HG02884 (cell line): ENCODE data around the gene NOL4.
"Not testable (repeated sequence)": the region's sequence is repeated elsewhere in the genome, so short reads cannot be mapped to it uniquely, and the experiment has no call there.

ENCODE experiments used
- ATAC-seq: cut with Tn5 transposase; IDR thresholded peaks from one replicate; pipeline ENCODE4 v1.9.1; 2021; ENCODE audit warnings: mild to moderate bottlenecking, moderate library complexity; ENCODE audit not compliant: unreplicated experiment

The NOL4 gene, protein sequence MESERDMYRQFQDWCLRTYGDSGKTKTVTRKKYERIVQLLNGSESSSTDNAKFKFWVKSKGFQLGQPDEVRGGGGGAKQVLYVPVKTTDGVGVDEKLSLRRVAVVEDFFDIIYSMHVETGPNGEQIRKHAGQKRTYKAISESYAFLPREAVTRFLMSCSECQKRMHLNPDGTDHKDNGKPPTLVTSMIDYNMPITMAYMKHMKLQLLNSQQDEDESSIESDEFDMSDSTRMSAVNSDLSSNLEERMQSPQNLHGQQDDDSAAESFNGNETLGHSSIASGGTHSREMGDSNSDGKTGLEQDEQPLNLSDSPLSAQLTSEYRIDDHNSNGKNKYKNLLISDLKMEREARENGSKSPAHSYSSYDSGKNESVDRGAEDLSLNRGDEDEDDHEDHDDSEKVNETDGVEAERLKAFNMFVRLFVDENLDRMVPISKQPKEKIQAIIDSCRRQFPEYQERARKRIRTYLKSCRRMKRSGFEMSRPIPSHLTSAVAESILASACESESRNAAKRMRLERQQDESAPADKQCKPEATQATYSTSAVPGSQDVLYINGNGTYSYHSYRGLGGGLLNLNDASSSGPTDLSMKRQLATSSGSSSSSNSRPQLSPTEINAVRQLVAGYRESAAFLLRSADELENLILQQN

DNA sequence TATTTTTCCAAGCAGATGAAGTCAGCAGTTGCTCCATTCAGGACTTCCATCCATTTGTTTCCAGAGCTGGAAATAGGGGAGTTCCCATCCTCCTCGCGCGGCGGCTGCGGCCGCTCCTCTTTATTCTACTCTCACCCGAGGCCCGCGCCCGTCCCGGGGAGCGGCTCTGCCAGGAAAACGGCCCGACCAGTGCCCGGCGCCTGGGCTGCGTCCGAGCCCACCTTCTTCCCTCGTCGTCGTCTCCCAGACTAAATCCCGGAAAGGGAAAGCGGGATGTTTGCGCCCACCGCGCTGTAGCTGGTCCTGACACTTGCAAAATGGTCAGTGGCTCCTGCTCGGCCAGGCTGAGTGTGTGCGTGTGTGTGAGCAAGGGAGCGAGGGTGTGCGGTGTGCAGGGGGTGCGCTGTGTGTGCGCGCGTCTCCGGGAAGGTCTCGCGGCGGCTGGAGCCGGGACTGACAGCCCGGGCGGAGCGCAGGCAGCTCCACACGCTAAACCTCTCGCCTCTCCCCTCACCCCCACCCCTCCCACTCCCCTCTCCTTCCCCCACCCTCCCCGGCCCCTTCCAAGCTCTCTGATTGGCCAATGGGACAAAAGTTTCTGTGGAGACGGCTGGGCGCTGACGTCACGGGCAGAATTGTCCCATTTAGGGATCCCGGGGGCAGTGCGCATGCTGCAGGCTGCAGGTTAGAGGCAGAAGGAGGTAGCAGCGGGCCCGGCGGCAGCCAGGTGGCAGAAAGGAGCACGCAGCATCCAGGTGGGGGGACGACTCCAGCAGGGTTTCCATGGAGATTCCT lies at the start of gene NOL4:
NOL4 (minus strand) TSS at position 491 of the 795 bp plus-strand sequence. CDS start 1,660 bp downstream, outside the sequence.
- no peak for ATAC-seq

DNA sequence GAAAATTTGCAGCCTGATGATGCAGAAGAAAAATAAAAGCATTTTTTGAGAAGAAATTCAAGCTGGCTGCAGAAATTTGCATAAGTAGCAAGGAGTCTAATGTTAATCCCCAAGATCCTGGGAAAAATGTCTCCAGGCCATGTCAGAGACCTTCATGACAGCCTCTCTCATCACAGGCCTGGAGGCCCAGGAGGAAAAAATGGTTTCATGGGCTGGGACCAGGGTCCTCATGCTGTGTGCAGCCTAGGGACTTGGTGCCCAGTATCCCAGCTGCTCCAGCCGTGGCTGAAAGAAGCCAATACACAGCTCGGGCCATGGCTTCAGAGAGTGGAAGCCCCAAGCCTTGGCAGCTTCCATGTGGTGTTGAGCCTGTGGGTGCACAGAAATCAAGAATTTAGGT lies 41.3 kb upstream of the NOL4 start:
- ATAC-seq: not testable (repeated sequence)

DNA sequence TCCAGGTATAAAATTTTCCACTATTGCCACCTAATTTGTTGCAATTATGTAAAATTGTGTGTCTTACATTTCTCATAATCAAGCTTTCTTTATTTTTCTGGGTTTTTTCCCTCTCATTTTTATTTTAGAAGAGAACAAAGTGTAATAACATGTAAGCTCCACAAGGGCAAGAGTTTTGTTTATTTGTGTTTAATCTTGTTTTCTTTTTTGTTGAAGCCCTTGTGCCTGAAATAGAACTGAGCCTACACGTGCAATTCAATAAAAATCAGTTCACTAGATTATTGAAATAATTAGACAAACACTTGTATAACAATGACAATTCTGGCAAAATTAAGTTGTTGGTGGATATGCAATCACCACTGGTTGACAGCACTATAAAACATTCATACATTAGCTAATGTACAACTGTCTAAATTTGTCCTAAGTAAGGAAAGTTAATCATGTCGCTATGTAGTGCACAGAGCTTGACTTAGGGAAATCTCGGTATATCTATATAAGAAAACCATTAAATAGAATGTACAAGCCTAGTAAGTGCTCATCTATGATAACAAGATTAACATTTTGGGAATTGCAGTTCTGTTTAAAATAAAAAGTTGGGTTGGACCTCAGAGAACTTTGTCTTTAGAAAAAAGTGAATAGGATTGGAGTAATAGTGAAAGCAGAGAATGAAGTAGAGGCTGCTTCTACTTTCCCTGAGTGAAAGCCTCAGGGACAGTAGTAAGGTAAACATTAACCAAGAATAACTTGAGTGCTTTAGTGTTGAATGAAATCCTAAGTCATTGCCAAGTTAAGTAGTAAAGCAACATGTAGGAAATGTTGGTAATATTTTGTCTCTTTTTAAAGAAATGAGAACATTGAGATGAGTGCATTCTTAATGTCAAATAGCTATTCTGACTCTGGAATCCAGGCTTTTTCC lies 37.4 kb upstream of the NOL4 start:
- ATAC-seq: no peak

DNA sequence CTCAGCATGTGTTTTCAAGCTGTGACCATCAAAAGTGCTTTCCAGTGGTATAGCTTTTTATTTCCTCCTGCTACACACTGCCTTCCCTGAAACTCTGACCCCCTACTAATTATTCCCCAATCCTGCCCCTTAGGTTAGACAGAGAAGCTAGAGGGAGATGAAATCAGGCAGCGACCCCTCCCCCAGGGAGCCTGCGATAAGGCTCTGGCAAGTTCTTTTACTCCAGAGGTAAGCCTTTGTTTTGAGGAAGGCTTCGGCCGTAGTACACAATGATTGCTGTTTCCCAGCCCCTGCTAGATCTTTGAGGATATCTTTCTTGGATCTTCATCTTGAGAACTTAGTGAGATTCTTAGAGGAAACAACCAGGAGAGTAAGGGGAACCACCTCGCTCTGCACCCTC lies 33.5 kb upstream of the NOL4 start:
- ATAC-seq: no peak

DNA sequence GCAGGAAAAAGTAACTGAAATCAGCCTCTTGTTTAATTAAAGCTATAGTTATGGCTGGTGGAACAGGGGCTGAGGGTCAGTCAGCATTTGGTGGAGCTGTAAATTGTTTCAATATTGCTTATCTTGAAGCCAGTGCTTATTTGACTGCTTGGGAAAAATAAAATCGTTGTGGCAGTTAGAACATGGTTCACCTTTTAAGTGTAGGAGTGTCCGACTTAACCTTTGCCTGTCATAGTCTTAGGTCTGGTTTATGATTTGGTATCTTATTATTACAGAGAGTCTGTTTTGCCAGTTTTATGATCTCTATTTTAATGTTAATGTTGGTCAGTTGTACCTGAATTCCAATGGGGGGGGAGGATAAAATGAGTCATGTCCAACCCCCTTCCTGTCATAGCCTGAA lies 27.2 kb upstream of the NOL4 start:
- no peak for ATAC-seq

DNA sequence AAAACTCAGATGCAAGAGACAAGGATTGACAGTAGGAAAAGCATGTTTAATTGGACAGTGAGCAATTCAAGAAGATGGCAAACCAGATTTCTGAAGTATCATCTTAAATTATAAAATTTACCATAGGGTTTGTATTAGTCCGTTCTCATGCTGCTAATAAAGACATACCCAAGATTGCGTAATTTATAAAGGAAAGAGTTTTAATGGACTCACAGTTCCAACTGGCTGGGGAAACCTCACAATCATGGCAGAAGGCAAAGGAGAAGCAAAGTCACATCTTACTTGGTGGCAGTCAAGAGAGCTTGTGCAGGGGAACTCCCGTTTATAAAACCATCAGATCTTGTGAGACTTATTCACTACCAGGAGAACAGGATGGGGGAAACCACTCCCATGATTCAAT lies 24.0 kb upstream of the NOL4 start:
- no peak for ATAC-seq

DNA sequence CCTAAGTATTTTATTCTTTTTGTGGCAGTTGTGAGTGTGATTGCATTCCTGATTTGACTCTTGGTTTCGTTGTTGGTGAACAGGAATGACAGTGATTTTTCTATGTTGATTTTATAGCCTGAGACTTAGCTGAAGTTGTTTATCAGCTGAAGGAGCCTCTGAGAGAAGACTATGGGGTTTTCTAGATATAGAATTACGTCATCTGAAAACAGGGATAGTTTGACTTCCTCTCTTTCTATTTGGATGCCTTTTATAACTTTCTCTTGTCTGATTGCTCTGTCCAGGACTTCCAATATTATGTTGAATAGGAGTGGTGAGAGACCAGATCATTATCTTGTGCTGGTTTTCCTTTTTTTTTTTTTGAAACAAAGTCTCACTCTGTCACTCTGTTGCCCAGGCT lies 18.0 kb upstream of the NOL4 start:
- ATAC-seq: no peak

DNA sequence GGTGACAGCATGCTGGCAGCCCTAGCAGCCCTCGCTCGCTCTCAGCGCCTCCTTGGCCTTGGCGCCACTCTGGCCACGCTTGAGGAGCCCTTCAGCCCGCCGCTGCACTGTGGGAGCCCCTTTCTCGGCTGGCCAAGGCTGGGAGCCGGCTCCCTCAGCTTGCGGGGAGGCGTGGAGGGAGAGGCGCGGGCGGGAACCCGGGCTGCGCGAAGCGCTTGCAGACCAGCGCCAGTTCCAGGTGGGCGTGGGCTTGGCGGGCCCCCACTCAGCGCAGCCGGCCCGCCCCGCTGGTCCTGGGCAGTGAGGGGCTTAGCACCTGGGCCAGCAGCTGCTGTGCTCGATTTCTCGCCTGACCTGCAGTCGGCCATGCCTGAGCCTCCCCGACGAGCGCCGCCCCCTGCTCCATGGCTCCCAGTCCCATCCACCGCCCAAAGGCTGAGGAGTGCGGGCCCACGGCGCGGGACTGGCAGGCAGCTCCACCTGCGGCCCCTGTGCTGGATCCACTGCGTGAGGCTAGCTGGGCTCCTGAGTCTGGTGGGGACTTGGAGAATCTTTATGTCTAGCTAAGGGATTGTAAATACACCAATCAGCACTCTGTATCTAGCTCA lies 9.2 kb upstream of the NOL4 start:
- ATAC-seq: not testable (repeated sequence)

DNA sequence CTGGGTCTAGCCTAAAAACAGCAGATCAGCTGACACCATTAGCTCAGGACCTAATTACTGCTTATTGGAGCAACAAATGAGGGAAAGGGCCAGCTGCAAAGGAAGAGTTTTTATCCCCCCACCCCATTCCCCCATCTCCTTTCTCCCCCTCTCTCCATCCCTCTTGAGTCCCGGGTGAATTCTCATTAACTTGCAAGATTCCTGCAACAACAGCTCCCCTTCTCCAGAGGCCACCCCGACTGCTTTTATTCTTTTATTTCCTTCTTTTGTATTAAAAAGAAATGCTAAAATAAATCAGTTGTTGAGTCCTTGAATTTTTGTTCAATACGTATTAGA lies 473 bp upstream of the NOL4 start:
- ATAC-seq: no peak

DNA sequence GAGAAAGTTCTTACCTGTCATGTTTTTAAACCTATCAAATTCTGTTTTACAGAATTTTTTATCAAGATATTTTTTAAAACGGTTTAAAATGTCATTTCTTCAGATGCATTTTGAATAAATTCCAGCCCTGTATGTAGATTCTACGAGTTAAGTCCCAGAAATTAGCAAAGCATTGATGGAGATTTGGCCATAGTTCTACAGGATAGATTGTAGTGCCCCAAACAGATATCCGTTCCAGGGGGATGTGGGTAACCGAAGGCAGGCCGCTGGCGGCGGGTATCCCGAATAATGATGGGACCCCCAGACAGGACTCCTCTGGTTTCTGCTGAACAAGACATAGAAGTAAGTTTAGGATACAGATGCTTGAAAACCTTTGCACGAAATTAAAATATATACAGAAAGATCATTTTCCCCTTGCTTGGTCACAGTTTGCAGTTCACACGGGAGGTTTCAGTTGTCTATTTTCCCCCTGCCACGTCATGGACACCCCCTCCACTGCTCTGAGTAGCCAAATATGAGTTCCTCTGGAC lies 755 bp downstream of the NOL4 start:
- no peak for ATAC-seq

DNA sequence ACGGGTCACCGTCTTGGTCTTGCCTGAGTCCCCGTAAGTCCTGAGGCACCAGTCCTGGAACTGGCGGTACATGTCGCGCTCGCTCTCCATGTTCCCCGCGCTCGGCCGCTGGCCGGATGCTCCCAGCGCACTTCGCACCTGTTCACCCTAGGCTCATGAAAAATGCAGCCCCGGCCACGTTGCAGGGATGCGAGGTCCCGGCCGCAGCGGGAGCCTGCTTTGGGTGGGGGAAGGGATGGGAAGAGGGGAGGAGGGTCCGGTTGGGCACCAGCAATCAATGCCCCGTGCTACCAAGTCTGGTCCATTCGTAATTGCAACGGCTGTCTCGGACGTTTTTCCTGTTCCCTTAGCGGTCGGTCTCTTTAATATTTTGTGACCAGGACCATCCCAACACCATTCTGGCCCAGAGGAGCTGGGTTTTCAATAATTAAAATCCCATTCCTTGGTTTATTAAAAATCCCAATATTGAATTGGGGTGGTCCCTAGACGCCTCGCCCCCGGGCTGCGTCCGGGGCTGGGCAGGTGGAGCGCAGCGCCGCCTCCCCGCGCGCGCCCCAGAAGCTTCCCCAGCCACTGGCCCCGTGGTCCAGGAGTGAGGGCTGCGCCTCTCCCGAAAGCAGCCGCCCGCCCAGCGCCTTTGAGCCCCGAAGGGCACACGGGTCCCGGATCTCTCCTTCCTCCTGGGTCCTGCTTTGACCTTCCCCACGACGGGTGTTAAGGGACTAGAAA lies 1.4 kb downstream of the NOL4 start:
- ATAC-seq: no peak

DNA sequence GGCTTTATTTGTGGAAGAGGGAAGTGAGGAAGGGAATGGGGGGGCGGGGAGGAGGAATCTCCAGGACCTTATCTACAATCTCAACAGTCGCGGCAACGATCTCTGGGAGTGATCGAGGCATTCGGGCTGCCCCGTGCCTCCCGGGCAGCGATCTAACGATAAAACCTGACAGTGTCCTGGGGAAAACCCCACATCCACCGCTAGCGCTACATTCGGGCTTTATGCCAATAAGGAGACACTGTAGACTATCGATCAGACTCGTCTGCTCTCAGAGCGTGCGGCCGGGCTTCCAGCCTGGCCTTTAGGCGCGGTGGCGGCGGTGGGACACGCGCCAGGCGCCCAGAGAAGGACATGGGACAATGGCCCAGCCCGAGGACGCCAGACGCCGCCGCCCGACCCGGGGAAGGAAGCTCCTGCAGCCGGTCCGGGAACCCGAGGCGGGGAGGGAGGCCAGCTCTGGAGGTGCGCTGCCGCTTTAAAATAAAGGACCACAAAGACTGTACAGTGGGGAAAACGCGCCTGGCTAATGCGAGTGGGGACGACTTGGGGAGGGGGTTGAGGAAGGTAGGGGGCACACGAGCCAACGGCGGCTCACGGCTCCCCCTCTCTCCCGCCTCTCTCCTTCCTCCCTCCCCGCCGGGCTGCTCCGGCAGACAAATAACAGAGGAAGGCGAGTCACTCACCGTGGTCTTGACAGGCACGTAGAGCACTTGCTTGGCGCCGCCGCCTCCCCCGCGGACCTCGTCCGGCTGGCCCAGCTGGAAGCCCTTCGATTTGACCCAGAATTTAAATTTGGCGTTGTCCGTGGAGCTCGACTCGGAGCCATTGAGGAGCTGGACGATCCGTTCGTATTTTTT lies 2.2 kb downstream of the NOL4 start:
- no peak for ATAC-seq

DNA sequence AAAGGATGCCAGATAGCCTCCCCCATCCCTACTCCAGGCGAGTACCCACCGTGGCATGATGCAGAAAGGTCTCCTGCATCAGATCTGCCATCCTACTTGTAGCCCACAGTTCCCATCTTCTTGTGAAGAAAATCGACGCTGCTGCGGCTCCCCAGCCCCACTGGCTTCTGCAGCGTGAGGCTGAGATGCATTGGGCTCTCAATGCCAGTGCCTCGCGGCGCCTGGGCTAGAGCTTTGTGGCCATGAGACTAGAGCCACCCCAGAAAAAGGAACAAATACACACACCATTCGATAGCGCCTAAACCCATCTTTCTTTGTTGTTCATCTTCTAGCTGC lies 2.8 kb downstream of the NOL4 start:
- ATAC-seq: no peak

DNA sequence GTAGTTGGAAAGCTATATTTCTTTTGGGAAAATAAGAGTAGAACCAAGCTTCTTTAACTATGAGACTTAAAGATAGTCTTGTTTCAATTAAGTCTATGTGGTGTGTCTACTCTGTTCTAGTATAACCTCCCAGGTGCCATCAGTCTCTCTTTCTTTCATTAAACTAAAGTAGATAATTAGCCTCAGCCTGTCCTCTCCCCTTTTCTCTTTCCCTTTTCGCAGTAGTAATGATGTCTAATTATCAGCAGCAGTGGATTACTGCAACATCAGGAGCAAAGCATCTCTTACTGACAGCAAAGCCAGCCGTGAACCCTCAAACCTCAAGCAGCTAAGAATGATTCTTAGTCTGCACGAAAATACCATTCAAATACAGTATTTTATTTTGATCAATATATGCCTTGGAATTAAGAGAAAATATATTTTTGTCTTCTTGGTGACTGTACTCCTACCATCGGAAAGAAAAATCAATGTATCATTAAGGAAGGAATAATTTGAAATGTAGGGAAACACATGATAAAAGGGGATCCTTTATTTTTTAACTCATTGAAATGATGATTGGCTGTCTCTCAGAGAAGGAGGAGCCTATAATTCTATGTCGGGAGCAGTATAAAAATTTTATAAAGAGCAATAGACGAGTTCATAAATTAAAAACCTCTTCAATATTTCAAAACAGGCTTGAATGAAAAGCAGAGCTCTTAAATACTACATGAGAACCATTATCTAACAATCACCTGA lies 4.5 kb downstream of the NOL4 start:
- no peak for ATAC-seq

DNA sequence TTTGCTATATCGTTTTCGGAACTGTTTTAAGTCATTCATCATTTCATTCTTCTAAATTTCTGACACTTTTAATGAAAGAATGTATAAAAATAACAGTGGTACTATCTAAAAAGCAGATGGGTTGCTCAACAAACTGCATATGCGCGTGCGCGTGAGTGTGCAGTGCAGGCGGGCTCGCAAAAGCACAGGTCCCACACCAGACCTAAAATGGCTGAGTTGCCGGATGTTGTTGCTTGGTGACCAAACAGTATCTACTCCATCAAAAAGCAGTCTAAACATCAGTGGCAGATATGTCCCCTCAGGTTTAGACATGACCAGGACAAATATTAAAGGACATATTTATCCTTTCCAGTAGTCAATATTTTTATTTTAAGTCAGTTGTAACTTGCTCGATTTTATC lies 5.1 kb downstream of the NOL4 start:
- ATAC-seq: no peak

DNA sequence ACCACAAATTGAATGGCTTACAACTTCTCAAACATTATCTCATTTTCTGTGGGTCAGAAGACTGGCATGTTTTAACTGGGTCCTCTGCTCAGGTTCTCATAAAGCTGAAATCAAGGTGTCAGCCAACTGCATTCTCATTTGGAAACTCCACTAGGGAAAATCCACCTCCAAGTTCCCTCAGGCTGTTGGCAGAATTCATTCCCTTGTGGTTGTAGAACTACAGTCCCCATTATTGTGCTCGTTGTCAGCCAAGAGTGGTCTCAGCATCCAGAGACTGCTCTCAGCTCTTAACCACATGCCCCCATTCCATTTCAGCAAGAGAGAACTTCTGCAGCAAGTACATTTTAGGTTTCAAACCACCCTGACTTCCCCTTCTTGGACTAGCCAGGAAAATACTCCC lies 12.2 kb downstream of the NOL4 start:
- ATAC-seq: no peak

DNA sequence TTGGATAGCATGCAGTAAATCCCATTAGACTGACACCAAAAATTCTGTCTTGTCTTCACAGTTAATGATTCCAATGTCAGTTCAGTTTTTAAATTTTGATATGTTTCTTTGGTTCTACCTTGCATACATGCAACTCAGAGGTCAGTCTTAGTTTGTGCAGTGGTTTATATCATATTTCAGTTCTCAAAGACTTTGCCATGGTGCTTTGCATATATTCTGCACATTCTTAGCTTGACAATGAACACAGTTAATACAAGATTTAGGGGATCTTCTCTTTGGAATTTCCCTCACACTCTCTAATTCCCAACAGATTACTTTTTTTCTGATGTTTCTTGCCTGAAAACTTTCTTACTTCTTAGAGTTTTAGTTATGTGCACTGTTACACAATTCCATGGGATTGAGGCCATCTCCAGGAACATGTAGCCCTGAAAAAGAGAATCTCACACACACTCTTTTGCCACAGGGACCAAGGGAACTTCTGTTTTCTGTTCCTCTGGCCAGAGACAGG lies 17.3 kb downstream of the NOL4 start:
- no peak for ATAC-seq

DNA sequence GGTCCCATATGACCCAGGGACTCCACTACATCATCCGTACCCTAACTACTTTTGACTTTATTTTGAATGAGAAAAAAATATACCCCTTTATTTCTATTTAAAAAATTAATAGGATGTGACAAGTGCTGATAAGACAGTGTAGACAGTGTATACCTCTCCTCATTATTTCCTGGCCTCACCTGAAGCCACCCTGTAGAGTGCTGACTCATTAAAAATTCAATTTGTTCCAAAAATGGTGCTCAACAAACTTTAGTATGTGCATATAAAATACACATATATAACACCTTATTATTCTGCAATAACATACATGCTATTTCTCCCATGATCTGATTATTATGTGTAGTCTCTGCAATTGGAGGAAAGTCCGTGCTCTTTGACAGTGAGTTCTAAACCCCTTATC lies 20.8 kb downstream of the NOL4 start:
- no peak for ATAC-seq
